ENCODE measurements around the gene RNASEH2A. TPM values are rescaled to one million over a fixed set of nuclear protein-coding genes. Genes with fewer than 3 reads are reported as not detected.

Gene RNASEH2A
- total RNA-seq, 1 donor from 2014 or later: 22.1 TPM

- H3K4me3 Mint-ChIP-seq: no peak overlapping the region
- no peaks in the 10 kb centered on the region for H3K9me3 Mint-ChIP-seq
- ATAC-seq (ENCODE audit: low read depth): no peak
- H3K27me3 Mint-ChIP-seq: no peaks in the 10 kb centered on the region
- ChIA-PET CTCF (interaction anchor here (3.5 kb wide), 1 partner anchor 8 kb away, joined by 19 read pairs; the partner anchor contains the start of gene JUNB), POLR2A (interaction anchor here (12.7 kb wide), 1 partner anchor 8 kb away, joined by 909 read pairs; the partner anchor contains the start of gene JUNB)
- peaks cover 49% of the 10 kb centered on the region for H3K4me1 Mint-ChIP-seq
- intact Hi-C loops (cut with micrococcal nuclease): no loop called here
- peaks cover 5% of the 10 kb centered on the region for H3K36me3 Mint-ChIP-seq (ENCODE audit: low read depth)
- TF ChIP-seq CTCF (IDR thresholded peaks at IDR 0.05): no peak
- H3K27ac Mint-ChIP-seq: no peak overlapping the region
- no peak for DNase-seq
Observed at GRCh38 chr19:12784394-12784870, 22.0 kb upstream of the RNASEH2A start.

- no peak overlapping the region for H3K27ac Mint-ChIP-seq
- ATAC-seq (ENCODE audit: low read depth): no peak
- intact Hi-C loops (cut with micrococcal nuclease): no loop called here
- ChIA-PET CTCF (no interaction called here), POLR2A (no interaction called here)
- peaks cover 45% of the 10 kb centered on the region for H3K4me1 Mint-ChIP-seq
- no peak for TF ChIP-seq CTCF (IDR thresholded peaks at IDR 0.05)
- H3K36me3 Mint-ChIP-seq (ENCODE audit: low read depth): peaks cover 5% of the 10 kb centered on the region
- no peaks in the 10 kb centered on the region for H3K27me3 Mint-ChIP-seq
- no peak for DNase-seq
- H3K9me3 Mint-ChIP-seq: no peaks in the 10 kb centered on the region
- no peak overlapping the region for H3K4me3 Mint-ChIP-seq
Observed at GRCh38 chr19:12784871-12785430, 21.4 kb upstream of the RNASEH2A start.

- intact Hi-C loops (cut with micrococcal nuclease): no loop called here
- TF ChIP-seq CTCF (IDR thresholded peaks at IDR 0.05): no peak
- DNase-seq (no peak), ATAC-seq (ENCODE audit: low read depth) (no peak)
- H3K4me1 Mint-ChIP-seq: peaks cover 46% of the 10 kb centered on the region
- no peaks in the 10 kb centered on the region for H3K27me3 Mint-ChIP-seq
- POLR2A ChIA-PET: interaction anchor here (13.2 kb wide), 1 partner anchor 7 kb away, joined by 909 read pairs; the partner anchor contains the start of gene HOOK2
- CTCF ChIA-PET: interaction anchor here (4.3 kb wide), 1 partner anchor 8 kb away, joined by 43 read pairs; no protein-coding TSS in a partner anchor
- no peak overlapping the region for H3K4me3 Mint-ChIP-seq
- H3K9me3 Mint-ChIP-seq: no peaks in the 10 kb centered on the region
- peaks cover 7% of the 10 kb centered on the region for H3K36me3 Mint-ChIP-seq (ENCODE audit: low read depth)
- no peak overlapping the region for H3K27ac Mint-ChIP-seq
Observed at GRCh38 chr19:12785431-12786031, 20.9 kb upstream of the RNASEH2A start.

DNA sequence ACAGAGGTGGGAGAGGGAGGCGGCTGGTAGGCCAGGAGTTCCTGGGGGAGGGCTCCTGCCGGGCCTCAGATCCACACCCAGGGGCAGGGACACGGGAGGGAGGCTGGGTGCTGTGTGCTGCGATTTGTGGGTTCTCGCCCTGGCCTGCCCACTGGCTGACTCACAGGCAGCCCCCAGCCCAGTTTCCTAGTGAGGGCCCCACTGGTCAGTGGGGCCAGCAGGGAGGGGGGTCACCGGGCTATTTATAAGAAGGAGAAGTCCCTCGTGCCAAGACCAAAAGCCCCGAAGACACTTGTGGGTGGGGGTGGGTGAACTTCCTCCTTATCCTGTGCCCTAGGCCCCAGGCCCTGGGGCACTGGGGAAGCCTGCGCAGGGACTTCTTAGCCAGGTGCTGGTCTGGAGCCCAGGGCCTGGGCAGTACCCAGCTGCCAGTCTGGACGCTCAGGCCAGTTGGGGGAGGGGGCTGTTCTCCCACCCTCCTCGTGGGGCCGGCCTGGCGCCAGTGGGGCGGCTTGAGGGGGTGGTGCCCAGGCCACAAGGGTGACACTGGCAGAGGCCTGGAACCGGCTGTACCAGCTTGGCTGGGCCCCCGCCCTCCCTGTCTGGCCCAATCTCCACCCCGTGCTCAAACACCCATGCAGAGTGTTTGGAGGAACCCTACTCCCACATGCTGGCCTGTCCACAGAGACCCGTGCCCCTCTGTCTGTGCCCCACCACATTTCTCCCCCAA lies 20.1 kb upstream of the RNASEH2A start:
- ATAC-seq (ENCODE audit: low read depth) (no peak), DNase-seq (peak; percentile 56)
- CTCF ChIA-PET: interaction anchor here (0.7 to 4.3 kb wide), 3 partner anchors 9 to 61 kb away, joined by 3 to 43 read pairs (median 3); no protein-coding TSS in a partner anchor
- no peak for TF ChIP-seq CTCF (IDR thresholded peaks at IDR 0.05)
- no peak overlapping the region for H3K27ac Mint-ChIP-seq
- peaks cover 51% of the 10 kb centered on the region for H3K4me1 Mint-ChIP-seq
- peaks cover 9% of the 10 kb centered on the region for H3K36me3 Mint-ChIP-seq (ENCODE audit: low read depth)
- POLR2A ChIA-PET: interaction anchor here (1.5 to 13.2 kb wide), 2 partner anchors 8 to 9 kb away, joined by 8 to 909 read pairs; partner anchors contain the start of gene HOOK2
- no peaks in the 10 kb centered on the region for H3K9me3 Mint-ChIP-seq
- H3K27me3 Mint-ChIP-seq: no peaks in the 10 kb centered on the region
- H3K4me3 Mint-ChIP-seq: peak overlapping the region; percentile 41
- intact Hi-C loops (cut with micrococcal nuclease): no loop called here
